ENCODE results near the gene UBA3. TPM values are rescaled to one million over a fixed set of nuclear protein-coding genes. Genes with fewer than 3 reads are reported as not detected.
A peak's percentile ranks its signal among the peaks of the same experiment; 100 is the strongest.

Gene UBA3
- total RNA-seq, 4 donors from 2014 or later, result 30.6 to 86.0 (median 47.2) TPM

- WGBS, 2 donors (ENCODE audit: low coverage in 1 of 2), result 78% methylated on average over 5 of the region's 5 CpGs; no CpG with 5 or more reads in 1 of the 2 donors
- TF ChIP-seq POLR2AphosphoS5 (IDR thresholded peaks at IDR 0.05), result no peak
- H3K9me3 ChIP-seq, result no peaks in the 10 kb centered on the region
- H3K4me1 ChIP-seq, result peaks cover 30 to 82% (median 39%) of the 10 kb centered on the region in 4 donors
- in situ Hi-C loops (cut with MboI; ENCODE audit: low pct_ligation_motif_present in 1 of 4, low pct_unique_long_range_greater_than_20kb in 1 of 4, low sequenced_read_pairs in 3 of 4), result no loop called here
- intact Hi-C loops (cut with DNase I; ENCODE audit: low total_unique reads), result no loop called here
- peaks cover 0 to 4% (median 0%) of the 10 kb centered on the region in 4 donors for H3K36me3 ChIP-seq
- no peak for DNase-seq
- no peak overlapping the region for H3K4me3 ChIP-seq
- H3K27me3 ChIP-seq, result no peaks in the 10 kb centered on the region
- peak overlapping the region; percentile 30 to 95 (median 80) for H3K27ac ChIP-seq
These were observed 15.5 kb upstream of the UBA3 start for GRCh38 chr3:69095636-69096035.

GRCh38 chr3:69094467-69095205 lies 14.5 kb upstream of the UBA3 start:
- TF ChIP-seq EP300 (IDR thresholded peaks at IDR 0.05; ENCODE audit: low read depth), result no peak
- TF ChIP-seq POLR2A (IDR thresholded peaks at IDR 0.05), result no peak
- no peak for TF ChIP-seq CTCF (IDR thresholded peaks at IDR 0.05)
- no peak for TF ChIP-seq POLR2AphosphoS5 (IDR thresholded peaks at IDR 0.05)
- in situ Hi-C loops (cut with MboI; ENCODE audit: low pct_ligation_motif_present in 1 of 4, low pct_unique_long_range_greater_than_20kb in 1 of 4, low sequenced_read_pairs in 3 of 4) (no loop called here), intact Hi-C loops (cut with DNase I; ENCODE audit: low total_unique reads) (no loop called here)
- H3K36me3 ChIP-seq, result no peaks in the 10 kb centered on the region
- H3K4me3 ChIP-seq, result no peak overlapping the region
- DNase-seq, result no peak
- H3K27ac ChIP-seq, result peak overlapping the region; percentile 74 to 95 (median 80)
- no peaks in the 10 kb centered on the region for H3K27me3 ChIP-seq
- 45 to 52% methylated on average over 3 to 8 of the region's 8 CpGs for WGBS, 2 donors (ENCODE audit: low coverage in 1 of 2)
- no peaks in the 10 kb centered on the region for H3K9me3 ChIP-seq
- peaks cover 40 to 86% (median 45%) of the 10 kb centered on the region in 4 donors for H3K4me1 ChIP-seq

- H3K9me3 ChIP-seq, result no peaks in the 10 kb centered on the region
- no peaks in the 10 kb centered on the region for H3K36me3 ChIP-seq
- TF ChIP-seq POLR2A (IDR thresholded peaks at IDR 0.05), result no peak
- TF ChIP-seq POLR2AphosphoS5 (IDR thresholded peaks at IDR 0.05), result peak in 2 of 3 donors; percentile 21 to 28
- intact Hi-C loops (cut with DNase I; ENCODE audit: low total_unique reads), result no loop called here
- H3K27me3 ChIP-seq, result no peaks in the 10 kb centered on the region
- in situ Hi-C loops (cut with MboI; ENCODE audit: low pct_ligation_motif_present in 1 of 4, low pct_unique_long_range_greater_than_20kb in 1 of 4, low sequenced_read_pairs in 3 of 4), result no loop called here
- no peak for DNase-seq
- peak overlapping the region in 1 of 4 donors; percentile 8 for H3K4me3 ChIP-seq
- peak overlapping the region; percentile 74 to 95 (median 80) for H3K27ac ChIP-seq
- WGBS, 2 donors (ENCODE audit: low coverage in 1 of 2), result 39 to 44% methylated on average over 2 to 4 of the region's 4 CpGs
- peaks cover 59 to 95% (median 70%) of the 10 kb centered on the region in 4 donors for H3K4me1 ChIP-seq
These were observed 11.9 kb upstream of the UBA3 start for GRCh38 chr3:69092030-69092516.

- no peak for DNase-seq
- no peaks in the 10 kb centered on the region for H3K36me3 ChIP-seq
- no peaks in the 10 kb centered on the region for H3K9me3 ChIP-seq
- peak overlapping the region; percentile 74 to 95 (median 80) for H3K27ac ChIP-seq
- intact Hi-C loops (cut with DNase I; ENCODE audit: low total_unique reads), result no loop called here
- in situ Hi-C loops (cut with MboI; ENCODE audit: low pct_ligation_motif_present in 1 of 4, low pct_unique_long_range_greater_than_20kb in 1 of 4, low sequenced_read_pairs in 3 of 4), result no loop called here
- peaks cover 63 to 98% (median 75%) of the 10 kb centered on the region in 4 donors for H3K4me1 ChIP-seq
- H3K27me3 ChIP-seq, result no peaks in the 10 kb centered on the region
- TF ChIP-seq POLR2A (IDR thresholded peaks at IDR 0.05), result no peak
- H3K4me3 ChIP-seq, result peak overlapping the region in 1 of 4 donors; percentile 8
- 61 to 64% methylated on average over 4 to 5 of the region's 5 CpGs for WGBS, 2 donors (ENCODE audit: low coverage in 1 of 2)
These were observed 11.3 kb upstream of the UBA3 start for GRCh38 chr3:69091389-69092029.

GRCh38 chr3:69090021-69090420 lies 9.9 kb upstream of the UBA3 start:
- intact Hi-C loops (cut with DNase I; ENCODE audit: low total_unique reads) (no loop called here), in situ Hi-C loops (cut with MboI; ENCODE audit: low pct_ligation_motif_present in 1 of 4, low pct_unique_long_range_greater_than_20kb in 1 of 4, low sequenced_read_pairs in 3 of 4) (no loop called here)
- Histone ChIP-seq H3K4me1 (peaks cover 63 to 87% (median 70%) of the 10 kb centered on the region in 4 donors), H3K4me3 (no peak overlapping the region), H3K27me3 (no peaks in the 10 kb centered on the region), H3K9me3 (no peaks in the 10 kb centered on the region), H3K36me3 (no peaks in the 10 kb centered on the region), H3K27ac (peak overlapping the region; percentile 54 to 95 (median 80))
- TF ChIP-seq POLR2A (IDR thresholded peaks at IDR 0.05), result no peak
- TF ChIP-seq POLR2AphosphoS5 (IDR thresholded peaks at IDR 0.05), result peak in 1 of 3 donors; percentile 34
- no peak for DNase-seq
- 31 to 69% methylated on average over 3 of the region's 3 CpGs for WGBS, 2 donors (ENCODE audit: low coverage in 1 of 2)

GRCh38 chr3:69088063-69088462 lies 7.9 kb upstream of the UBA3 start:
- in situ Hi-C loops (cut with MboI; ENCODE audit: low pct_ligation_motif_present in 1 of 4, low pct_unique_long_range_greater_than_20kb in 1 of 4, low sequenced_read_pairs in 3 of 4), result no loop called here
- DNase-seq, result no peak
- Histone ChIP-seq H3K27me3 (no peaks in the 10 kb centered on the region), H3K4me1 (peaks cover 58 to 83% (median 68%) of the 10 kb centered on the region in 4 donors), H3K9me3 (no peaks in the 10 kb centered on the region), H3K27ac (peak overlapping the region; percentile 94 to 97 (median 96)), H3K36me3 (no peaks in the 10 kb centered on the region), H3K4me3 (peak overlapping the region in 1 of 4 donors; percentile 87)
- intact Hi-C loops (cut with DNase I; ENCODE audit: low total_unique reads), result no loop called here
- 0 to 26% methylated on average over 1 to 2 of the region's 2 CpGs for WGBS, 2 donors (ENCODE audit: low coverage in 1 of 2)
- TF ChIP-seq POLR2A (IDR thresholded peaks at IDR 0.05) (no peak), EP300 (IDR thresholded peaks at IDR 0.05; ENCODE audit: low read depth) (no peak), CTCF (IDR thresholded peaks at IDR 0.05) (peak in 1 of 5 experiments; percentile 16), POLR2AphosphoS5 (IDR thresholded peaks at IDR 0.05) (peak in 1 of 3 donors; percentile 24)

All from transverse colon (tissue), 4 donors.